Aorta (tissue), 5 donors: ENCODE measurements around the gene ITPK1. TPM values are rescaled to one million over a fixed set of nuclear protein-coding genes. Genes with fewer than 3 reads are reported as not detected.

Source experiments
- ATAC-seq: fragments of 200-7000 bp; cut with Tn5 transposase; one replicate; pipeline ENCODE4 v1.9.1; 2022; ENCODE audit warnings: moderate library complexity; ENCODE audit not compliant: low FRiP score
- DNase-seq, 2 donors: peaks; one replicate each; pipeline ENCODE4 v3.0.0-alpha.2; 2020
- H3K27ac ChIP-seq, 2 donors: one replicate each; pipeline ENCODE4 v1.5.1; 2013; ENCODE audit warnings: low read length in 2 of 2, mild to moderate bottlenecking in 2 of 2, moderate library complexity in 2 of 2, control low read depth in 1 of 2, inconsistent platforms in 1 of 2, low read depth in 1 of 2
- H3K27me3 ChIP-seq, 2 donors: one replicate each; pipeline ENCODE4 v1.6.1; 2013; ENCODE audit warnings: control low read depth in 1 of 2, low read length in 1 of 2, mild to moderate bottlenecking in 1 of 2, moderate library complexity in 1 of 2; ENCODE audit not compliant: insufficient read depth in 2 of 2, control insufficient read depth in 1 of 2
- H3K36me3 ChIP-seq, 2 donors: one replicate each; pipeline ENCODE4 v1.6.1; 2013; ENCODE audit warnings: control low read depth in 1 of 2, low read length in 1 of 2, mild to moderate bottlenecking in 1 of 2; ENCODE audit not compliant: insufficient read depth in 2 of 2, control insufficient read depth in 1 of 2
- H3K4me1 ChIP-seq, 2 donors: one replicate each; pipeline ENCODE4 v1.6.1; 2013; ENCODE audit warnings: low read length in 2 of 2, control low read depth in 1 of 2, mild to moderate bottlenecking in 1 of 2, moderate library complexity in 1 of 2; ENCODE audit not compliant: insufficient read depth in 2 of 2, control insufficient read depth in 1 of 2
- H3K4me3 ChIP-seq, 2 donors: one replicate each; pipeline ENCODE4 v1.5.1; 2013; ENCODE audit warnings: low read length in 2 of 2, control low read depth in 1 of 2, mild to moderate bottlenecking in 1 of 2
- H3K9me3 ChIP-seq: one replicate; pipeline ENCODE4 v1.6.1; 2013; ENCODE audit warnings: mild to moderate bottlenecking, low read length; ENCODE audit not compliant: control insufficient read depth
- WGBS, 2 donors: extraction: QIAGEN DNeasy Blood & Tissue Kit; methylation state at CpG; one replicate each; pipeline ENCODE4 v1.1.7; 2013; 5-methylcytosine and 5-hydroxymethylcytosine counted together
- intact Hi-C, 2 donors: fragments of 100-400 bp; cut with DNase I; formaldehyde crosslinking; loops; one replicate each; pipeline versions ENCODE4 v1.14.2 to v1.15.0; 2022
- polyA plus RNA-seq, 2 donors: library from polyadenylated mRNA; stranded (reverse); fragments of 200-250 nt; gene quantifications; one replicate each; pipeline ENCODE4 v1.2.3, GENCODE V29; 2013
- total RNA-seq, 2 donors: library from RNA; stranded (reverse); fragmentation: NEBNext Ultra II Directional; extraction: Animal tissue kit (Norgen Biotek cat#: 25700); gene quantifications; one replicate each; pipeline ENCODE4 v1.2.1, GENCODE V29; 2021
- donor health status: healthy with polysubstance abuse.
- donor health status: Bipolar disorder and iron deficiency.
- donor health status: DM: no; HTN: no; CAD: no.
- donor health status: DM: no; HTN: no; CAD: no.
- donor health status: DM: yes; HTN: yes; CAD: no.

The ITPK1 gene
- total and polyA plus RNA-seq, 4 donors: 39.7 to 69.5 (median 54.2) TPM

GRCh38 chr14:93029911-93030508 lies 85.7 kb downstream of the ITPK1 start:
- no peak for DNase-seq
- WGBS, 2 donors: 93 to 94% methylated on average over 8 of the region's 8 CpGs
- intact Hi-C loops: no loop called here
- Histone ChIP-seq H3K4me3 (no peak overlapping the region), H3K4me1 (no peaks in the 10 kb centered on the region), H3K36me3 (no peaks in the 10 kb centered on the region), H3K27ac (no peak overlapping the region), H3K9me3 (no peaks in the 10 kb centered on the region), H3K27me3 (no peaks in the 10 kb centered on the region)
- ATAC-seq: no peak

- no peak overlapping the region for H3K27ac ChIP-seq
- H3K4me3 ChIP-seq: no peak overlapping the region
- 94 to 96% methylated on average over 5 of the region's 5 CpGs for WGBS, 2 donors
- H3K36me3 ChIP-seq: no peaks in the 10 kb centered on the region
- intact Hi-C loops: no loop called here
- H3K9me3 ChIP-seq: no peaks in the 10 kb centered on the region
- no peak for DNase-seq
- H3K4me1 ChIP-seq: no peaks in the 10 kb centered on the region
- ATAC-seq: no peak
- no peaks in the 10 kb centered on the region for H3K27me3 ChIP-seq
Measured at GRCh38 chr14:93029417-93029816, 86.3 kb downstream of the ITPK1 start.

GRCh38 chr14:93028724-93029076 lies 87.0 kb downstream of the ITPK1 start:
- Histone ChIP-seq H3K9me3 (no peaks in the 10 kb centered on the region), H3K4me1 (no peaks in the 10 kb centered on the region), H3K27me3 (no peaks in the 10 kb centered on the region), H3K27ac (no peak overlapping the region), H3K4me3 (no peak overlapping the region), H3K36me3 (no peaks in the 10 kb centered on the region)
- 92 to 93% methylated on average over 9 of the region's 9 CpGs for WGBS, 2 donors
- DNase-seq (no peak), ATAC-seq (no peak)
- intact Hi-C loops: no loop called here

GRCh38 chr14:93027810-93028723 lies 87.7 kb downstream of the ITPK1 start:
- H3K4me1 ChIP-seq: no peaks in the 10 kb centered on the region
- no peak for ATAC-seq

GRCh38 chr14:93026339-93026738 lies 89.4 kb downstream of the ITPK1 start:
- WGBS, 2 donors: 86 to 89% methylated on average over 7 of the region's 7 CpGs
- no peaks in the 10 kb centered on the region for H3K9me3 ChIP-seq
- ATAC-seq (no peak), DNase-seq (no peak)
- H3K36me3 ChIP-seq: no peaks in the 10 kb centered on the region
- H3K27ac ChIP-seq: no peak overlapping the region
- H3K4me1 ChIP-seq: no peaks in the 10 kb centered on the region
- H3K4me3 ChIP-seq: no peak overlapping the region
- H3K27me3 ChIP-seq: no peaks in the 10 kb centered on the region
- intact Hi-C loops: no loop called here

More at GRCh38 chr14:93027810-93028723, 87.7 kb downstream of the ITPK1 start:
- intact Hi-C loops: no loop called here
- WGBS, 2 donors: 92% methylated on average over 19 of the region's 19 CpGs
- no peak overlapping the region for H3K27ac ChIP-seq
- H3K9me3 ChIP-seq: no peaks in the 10 kb centered on the region
- H3K27me3 ChIP-seq: no peaks in the 10 kb centered on the region
- H3K36me3 ChIP-seq: no peaks in the 10 kb centered on the region
- DNase-seq: no peak
- H3K4me3 ChIP-seq: no peak overlapping the region

- WGBS, 2 donors: 78 to 81% methylated on average over 9 of the region's 9 CpGs
- H3K4me1 ChIP-seq: no peaks in the 10 kb centered on the region
- no peak overlapping the region for H3K27ac ChIP-seq
- H3K4me3 ChIP-seq: no peak overlapping the region
- DNase-seq (no peak), ATAC-seq (no peak)
- intact Hi-C loops: no loop called here
- no peaks in the 10 kb centered on the region for H3K9me3 ChIP-seq
- no peaks in the 10 kb centered on the region for H3K27me3 ChIP-seq
- H3K36me3 ChIP-seq: no peaks in the 10 kb centered on the region
Measured at GRCh38 chr14:93025055-93025454, 90.7 kb downstream of the ITPK1 start.

GRCh38 chr14:93024493-93024892 lies 91.2 kb downstream of the ITPK1 start:
- 97 to 100% methylated on average over 5 of the region's 5 CpGs for WGBS, 2 donors

GRCh38 chr14:93023802-93024434 lies 91.8 kb downstream of the ITPK1 start:
- intact Hi-C loops: no loop called here
- Histone ChIP-seq H3K27me3 (no peaks in the 10 kb centered on the region), H3K27ac (no peak overlapping the region), H3K36me3 (no peaks in the 10 kb centered on the region), H3K9me3 (no peaks in the 10 kb centered on the region), H3K4me1 (no peaks in the 10 kb centered on the region), H3K4me3 (no peak overlapping the region)
- 88 to 92% methylated on average over 12 of the region's 12 CpGs for WGBS, 2 donors
- no peak for ATAC-seq
- DNase-seq: no peak

More at GRCh38 chr14:93024493-93024892, 91.2 kb downstream of the ITPK1 start:
- intact Hi-C loops: no loop called here
- Histone ChIP-seq H3K4me3 (no peak overlapping the region), H3K4me1 (no peaks in the 10 kb centered on the region), H3K9me3 (no peaks in the 10 kb centered on the region), H3K27me3 (no peaks in the 10 kb centered on the region), H3K27ac (no peak overlapping the region), H3K36me3 (no peaks in the 10 kb centered on the region)
- ATAC-seq (no peak), DNase-seq (no peak)
